ENCODE measurements around the gene JSRP1. TPM values are rescaled to one million over a fixed set of nuclear protein-coding genes. Genes with fewer than 3 reads are reported as not detected.

Gene JSRP1
- total and polyA plus RNA-seq, 7 donors, result 0.36 to 1.6 (median 1.0) TPM; not detected in 4

DNA sequence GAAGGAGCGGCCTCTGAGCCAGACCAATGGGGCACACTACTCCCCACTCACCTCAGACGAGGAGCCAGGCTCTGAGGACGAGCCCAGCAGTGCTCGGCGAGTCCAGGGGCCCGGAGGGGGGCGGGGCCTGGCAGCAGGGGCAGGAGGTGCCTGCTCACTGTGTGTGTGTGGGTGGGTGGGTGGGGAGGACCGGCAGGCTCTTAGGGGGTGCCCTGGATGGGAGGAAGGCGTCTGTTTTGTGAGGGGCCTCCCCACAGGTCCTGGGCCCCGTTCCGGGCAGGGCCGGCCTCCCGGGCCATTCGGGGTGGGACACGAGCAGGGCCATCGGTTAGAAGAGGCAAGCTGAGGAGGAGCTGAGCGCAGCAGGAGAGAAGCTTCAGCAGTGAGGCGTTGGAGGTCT lies 32.8 kb downstream of the JSRP1 start:
- Histone ChIP-seq H3K36me3 (peaks cover 12 to 94% (median 40%) of the 10 kb centered on the region in 4 donors), H3K4me1 (peaks cover 0 to 11% (median 0%) of the 10 kb centered on the region in 4 donors), H3K4me3 (no peak overlapping the region), H3K27me3 (no peaks in the 10 kb centered on the region), H3K9me3 (no peaks in the 10 kb centered on the region), H3K27ac (no peak overlapping the region)
- DNase-seq, result no peak
- WGBS, 2 donors, result 90% methylated on average over 18 of the region's 18 CpGs
- TF ChIP-seq POLR2AphosphoS5 (IDR thresholded peaks at IDR 0.05), result no peak
- intact Hi-C loops (cut with DNase I), result no loop called here

DNA sequence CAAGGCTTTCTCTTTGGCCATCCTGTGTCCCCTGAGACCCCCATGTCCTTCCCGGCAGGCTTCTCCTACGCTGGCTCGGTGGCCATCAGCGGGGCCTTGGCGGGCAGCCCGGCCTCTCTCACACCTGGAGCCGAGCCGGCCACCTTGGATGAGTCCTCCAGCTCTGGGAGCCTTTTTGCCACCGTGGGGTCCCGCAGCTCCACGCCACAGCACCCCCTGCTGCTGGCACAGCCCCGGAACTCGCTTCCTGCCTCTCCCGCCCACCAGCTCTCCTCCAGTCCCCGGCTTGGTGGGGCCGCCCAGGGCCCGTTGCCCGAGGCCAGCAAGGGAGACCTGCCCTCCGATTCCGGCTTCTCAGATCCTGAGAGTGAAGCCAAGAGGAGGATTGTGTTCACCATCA lies 34.3 kb downstream of the JSRP1 start:
- Histone ChIP-seq H3K4me1 (peaks cover 0 to 11% (median 0%) of the 10 kb centered on the region in 4 donors), H3K27ac (peak overlapping the region in 1 of 4 donors; percentile 33), H3K36me3 (peaks cover 19 to 94% (median 48%) of the 10 kb centered on the region in 4 donors), H3K4me3 (no peak overlapping the region), H3K9me3 (no peaks in the 10 kb centered on the region), H3K27me3 (no peaks in the 10 kb centered on the region)
- no peak for DNase-seq
- 91 to 94% methylated on average over 20 of the region's 20 CpGs for WGBS, 2 donors
- no peak for TF ChIP-seq EP300 (IDR thresholded peaks at IDR 0.05)
- TF ChIP-seq, protein P1, sequence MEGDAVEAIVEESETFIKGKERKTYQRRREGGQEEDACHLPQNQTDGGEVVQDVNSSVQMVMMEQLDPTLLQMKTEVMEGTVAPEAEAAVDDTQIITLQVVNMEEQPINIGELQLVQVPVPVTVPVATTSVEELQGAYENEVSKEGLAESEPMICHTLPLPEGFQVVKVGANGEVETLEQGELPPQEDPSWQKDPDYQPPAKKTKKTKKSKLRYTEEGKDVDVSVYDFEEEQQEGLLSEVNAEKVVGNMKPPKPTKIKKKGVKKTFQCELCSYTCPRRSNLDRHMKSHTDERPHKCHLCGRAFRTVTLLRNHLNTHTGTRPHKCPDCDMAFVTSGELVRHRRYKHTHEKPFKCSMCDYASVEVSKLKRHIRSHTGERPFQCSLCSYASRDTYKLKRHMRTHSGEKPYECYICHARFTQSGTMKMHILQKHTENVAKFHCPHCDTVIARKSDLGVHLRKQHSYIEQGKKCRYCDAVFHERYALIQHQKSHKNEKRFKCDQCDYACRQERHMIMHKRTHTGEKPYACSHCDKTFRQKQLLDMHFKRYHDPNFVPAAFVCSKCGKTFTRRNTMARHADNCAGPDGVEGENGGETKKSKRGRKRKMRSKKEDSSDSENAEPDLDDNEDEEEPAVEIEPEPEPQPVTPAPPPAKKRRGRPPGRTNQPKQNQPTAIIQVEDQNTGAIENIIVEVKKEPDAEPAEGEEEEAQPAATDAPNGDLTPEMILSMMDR (IDR thresholded peaks at IDR 0.05), result peak in 2 of 4 experiments; percentile 19 to 24
- intact Hi-C loops (cut with DNase I), result no loop called here

DNA sequence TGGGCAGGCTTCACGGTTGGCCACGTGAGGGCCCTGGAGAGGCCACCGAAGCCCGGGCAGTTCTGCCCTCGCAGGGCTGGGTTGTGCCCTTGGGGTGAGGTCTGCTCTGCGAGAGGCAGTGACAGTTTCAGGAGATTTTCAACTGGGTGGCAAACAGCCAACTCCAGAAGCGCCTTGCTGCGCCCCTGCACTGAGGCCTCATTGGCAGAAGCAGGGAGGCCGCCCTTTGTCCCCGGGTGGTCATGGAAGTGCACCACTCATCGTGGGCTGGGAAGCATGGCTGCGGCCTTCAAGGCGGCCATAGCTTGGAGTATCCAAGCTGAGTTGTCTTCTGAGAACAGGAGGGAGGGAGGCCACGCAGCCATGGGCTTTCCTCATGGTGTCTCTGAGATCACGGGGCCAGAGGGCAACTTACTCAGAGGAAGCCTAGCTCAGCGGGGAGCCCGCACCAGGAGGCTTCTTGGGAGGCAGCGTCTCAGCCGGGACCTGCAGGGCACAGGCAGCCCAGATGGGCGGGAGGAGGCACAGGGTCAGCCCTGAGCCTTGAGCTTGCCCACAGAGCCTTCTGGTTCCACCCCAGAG lies 34.9 kb downstream of the JSRP1 start:
- intact Hi-C loops (cut with DNase I), result no loop called here
- WGBS, 2 donors, result 92 to 94% methylated on average over 20 of the region's 20 CpGs
- H3K4me1 ChIP-seq, result peaks cover 0 to 11% (median 0%) of the 10 kb centered on the region in 4 donors
- no peak for DNase-seq
- H3K4me3 ChIP-seq, result no peak overlapping the region
- peak overlapping the region in 1 of 4 donors; percentile 33 for H3K27ac ChIP-seq
- peaks cover 22 to 94% (median 48%) of the 10 kb centered on the region in 4 donors for H3K36me3 ChIP-seq
- H3K27me3 ChIP-seq, result no peaks in the 10 kb centered on the region
- no peaks in the 10 kb centered on the region for H3K9me3 ChIP-seq
- no peak for TF ChIP-seq POLR2A (IDR thresholded peaks at IDR 0.05)
- TF ChIP-seq EP300 (IDR thresholded peaks at IDR 0.05), result no peak
- TF ChIP-seq, protein P1 (IDR thresholded peaks at IDR 0.05), result no peak
- TF ChIP-seq POLR2AphosphoS5 (IDR thresholded peaks at IDR 0.05), result no peak

DNA sequence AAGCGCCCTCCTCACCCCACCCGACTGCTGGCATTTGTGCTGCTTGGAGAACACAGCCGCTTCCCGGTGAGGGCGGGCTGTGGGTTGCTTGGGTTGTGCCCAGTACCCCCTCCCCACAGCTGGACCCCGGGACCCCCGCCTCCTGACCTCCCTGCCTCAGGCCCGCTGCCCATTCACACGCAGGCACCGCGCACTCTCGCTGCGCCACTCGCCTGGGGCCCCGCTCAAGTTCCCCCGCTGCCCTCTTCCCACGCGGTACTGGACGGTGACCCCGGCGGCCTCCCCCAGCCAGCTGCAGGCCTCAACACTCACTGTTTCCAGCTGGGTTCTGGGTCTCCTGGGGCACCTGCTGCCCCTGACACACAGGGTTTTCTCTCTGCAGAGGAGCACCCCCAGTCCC lies 36.5 kb downstream of the JSRP1 start:
- Histone ChIP-seq H3K4me1 (peaks cover 0 to 11% (median 0%) of the 10 kb centered on the region in 4 donors), H3K27ac (no peak overlapping the region), H3K27me3 (no peaks in the 10 kb centered on the region), H3K4me3 (no peak overlapping the region), H3K9me3 (no peaks in the 10 kb centered on the region), H3K36me3 (peaks cover 21 to 94% (median 43%) of the 10 kb centered on the region in 4 donors)
- WGBS, 2 donors, result 94 to 96% methylated on average over 21 of the region's 21 CpGs
- TF ChIP-seq, protein P1 (IDR thresholded peaks at IDR 0.05), result no peak
- TF ChIP-seq EP300 (IDR thresholded peaks at IDR 0.05), result no peak
- TF ChIP-seq POLR2AphosphoS5 (IDR thresholded peaks at IDR 0.05), result no peak
- TF ChIP-seq POLR2A (IDR thresholded peaks at IDR 0.05), result no peak
- intact Hi-C loops (cut with DNase I), result no loop called here
- no peak for DNase-seq

DNA sequence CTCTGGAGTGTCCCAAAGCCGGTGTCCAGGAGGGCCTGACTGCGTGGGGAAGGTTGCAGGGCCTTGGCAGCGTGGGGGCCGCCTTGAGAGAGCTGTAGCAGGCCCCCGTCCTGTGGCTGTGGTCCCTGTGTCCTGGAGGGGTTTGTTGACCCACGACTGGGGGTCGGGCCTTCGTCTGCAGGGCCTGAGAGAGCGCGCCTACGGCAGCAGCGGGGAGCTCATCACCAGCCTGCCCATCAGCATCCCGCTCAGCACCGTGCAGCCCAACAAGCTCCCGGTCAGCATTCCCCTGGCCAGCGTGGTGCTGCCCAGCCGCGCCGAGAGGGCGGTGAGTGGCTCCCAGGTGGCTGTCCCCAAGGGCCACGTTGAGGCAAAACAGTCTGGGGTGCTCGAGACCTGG lies 38.6 kb downstream of the JSRP1 start:
- no peak for TF ChIP-seq EP300 (IDR thresholded peaks at IDR 0.05)
- TF ChIP-seq POLR2A (IDR thresholded peaks at IDR 0.05), result no peak
- TF ChIP-seq, protein P1 (IDR thresholded peaks at IDR 0.05), result no peak
- no peak for TF ChIP-seq POLR2AphosphoS5 (IDR thresholded peaks at IDR 0.05)

More for the DNA sequence above, 38.6 kb downstream of the JSRP1 start:
- H3K4me1 ChIP-seq, result peaks cover 0 to 11% (median 0%) of the 10 kb centered on the region in 4 donors
- no peak for DNase-seq
- H3K27ac ChIP-seq, result no peak overlapping the region
- WGBS, 2 donors, result 97 to 98% methylated on average over 22 of the region's 22 CpGs
- H3K9me3 ChIP-seq, result no peaks in the 10 kb centered on the region
- H3K4me3 ChIP-seq, result no peak overlapping the region
- H3K27me3 ChIP-seq, result no peaks in the 10 kb centered on the region
- intact Hi-C loops (cut with DNase I), result no loop called here
- peaks cover 27 to 94% (median 55%) of the 10 kb centered on the region in 4 donors for H3K36me3 ChIP-seq

All from sigmoid colon (tissue), 7 donors.